OCI-LY1 (cell line): ENCODE measurements around the gene PEX6.
"Not testable (repeated sequence)": the region's sequence is repeated elsewhere in the genome, so short reads cannot be mapped to it uniquely, and the experiment has no call there.

Source experiments
- H2AFZ ChIP-seq: fragments of 200-600 bp; sonication (generic), shearing (Covaris generic); 2 replicates; pipeline ENCODE4 v1.6.0; 2014; ENCODE audit warnings: antibody characterized with exemption, mild to moderate bottlenecking, low read length
- H3F3A ChIP-seq: fragments of 200-600 bp; sonication (generic), shearing (Covaris generic); 2 replicates; pipeline ENCODE4 v1.6.0; 2014; ENCODE audit warnings: mild to moderate bottlenecking, antibody characterized with exemption, low read length, moderate library complexity; ENCODE audit not compliant: insufficient read depth
- H3K27ac ChIP-seq: fragments of 200-600 bp; sonication (generic); 2 replicates; pipeline ENCODE4 v1.5.1; 2014; ENCODE audit warnings: low read length, mixed run types, mild to moderate bottlenecking, low read depth; ENCODE audit not compliant: poor library complexity, severe bottlenecking
- H3K27me3 ChIP-seq: fragments of 200-600 bp; sonication (generic); 2 replicates; pipeline ENCODE4 v1.6.0; 2014; ENCODE audit warnings: antibody characterized with exemption, mild to moderate bottlenecking, low read length, moderate library complexity; ENCODE audit not compliant: insufficient read depth
- H3K36me3 ChIP-seq: fragments of 200-600 bp; sonication (generic); 2 replicates; pipeline ENCODE4 v1.6.1; 2014; ENCODE audit warnings: mild to moderate bottlenecking, antibody characterized with exemption, low read length, moderate library complexity, mixed read lengths; ENCODE audit not compliant: insufficient read depth
- H3K4me1 ChIP-seq: fragments of 200-600 bp; sonication (generic); 2 replicates; pipeline ENCODE4 v1.5.1; 2014; ENCODE audit warnings: mild to moderate bottlenecking, low read length, moderate library complexity; ENCODE audit not compliant: insufficient read depth, severe bottlenecking
- H3K4me2 ChIP-seq: fragments of 200-600 bp; sonication (generic), shearing (Covaris generic); 2 replicates; pipeline ENCODE4 v1.6.1; 2014; ENCODE audit warnings: low read length
- H3K4me3 ChIP-seq: fragments of 200-600 bp; sonication (generic); 2 replicates; pipeline ENCODE4 v1.5.1; 2014; ENCODE audit warnings: low read length, low read depth, mild to moderate bottlenecking, mixed read lengths; ENCODE audit not compliant: poor library complexity, severe bottlenecking
- H3K79me2 ChIP-seq: fragments of 200-600 bp; shearing (Covaris generic); 2 replicates; pipeline ENCODE4 v1.6.1; 2016; ENCODE audit warnings: mixed run types, low read length, mixed read lengths; ENCODE audit not compliant: insufficient read depth
- H3K9ac ChIP-seq: fragments of 200-600 bp; sonication (generic), shearing (Covaris generic); 2 replicates; pipeline ENCODE4 v1.6.1; 2014; ENCODE audit warnings: mild to moderate bottlenecking, low read length, mixed read lengths
- H3K9me2 ChIP-seq: fragments of 200-600 bp; sonication (generic), shearing (Covaris generic); 2 replicates; pipeline ENCODE4 v1.6.1; 2014; ENCODE audit warnings: low read depth, mild to moderate bottlenecking, low read length, mixed read lengths
- H3K9me3 ChIP-seq: fragments of 200-600 bp; shearing (Covaris generic); 2 replicates; pipeline ENCODE4 v1.6.1; 2014; ENCODE audit warnings: low read length, mixed read lengths
- H4K20me1 ChIP-seq: fragments of 200-600 bp; sonication (generic), shearing (Covaris generic); 2 replicates; pipeline ENCODE4 v1.6.0; 2016; ENCODE audit warnings: mild to moderate bottlenecking, low read length; ENCODE audit not compliant: insufficient read depth
- EZH2 ChIP-seq: fragments of 200-600 bp; sonication (generic), shearing (Covaris generic); IDR thresholded peaks from 2 replicates; pipeline ENCODE4 v1.8.0; 2017; ENCODE audit warnings: borderline replicate concordance, mixed run types, mild to moderate bottlenecking, antibody characterized with exemption, low read length, moderate library complexity, mixed read lengths
- TF ChIP-seq, protein P1 (sequence below): fragments of 200-600 bp; sonication (generic), shearing (Covaris generic); IDR thresholded peaks from 2 replicates; pipeline ENCODE4 v1.5.1; 2017; ENCODE audit warnings: mild to moderate bottlenecking, antibody characterized with exemption, low read length, moderate library complexity, mixed read lengths

PEX6 gene

DNA sequence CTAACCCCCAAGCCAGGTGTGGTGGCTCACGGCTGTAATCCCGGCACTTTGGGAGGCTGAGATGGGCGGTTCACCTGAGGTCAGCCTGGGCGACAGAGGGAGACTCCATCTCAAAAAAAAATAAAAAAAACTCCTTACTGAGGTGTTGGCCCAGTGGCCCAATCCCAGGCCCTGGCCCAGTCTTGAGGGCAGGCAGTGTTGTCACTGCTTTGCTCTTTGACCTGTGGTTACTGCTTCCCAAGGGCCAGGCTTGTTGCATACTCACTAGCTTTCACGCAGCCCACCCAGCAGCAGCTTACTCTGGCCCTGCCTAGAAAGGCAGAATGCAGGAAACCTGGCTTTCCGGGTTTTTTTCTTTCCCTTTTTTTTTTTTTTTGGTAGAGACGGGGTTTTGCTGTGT, 36.5 kb downstream of the PEX6 start:
- Histone ChIP-seq H3F3A (no peaks in the 10 kb centered on the region), H3K9me3 (no peaks in the 10 kb centered on the region), H3K9me2 (no peaks in the 10 kb centered on the region), H3K9ac (no peak overlapping the region), H2AFZ (no peak overlapping the region), H3K36me3 (peaks cover 46% of the 10 kb centered on the region), H4K20me1 (no peaks in the 10 kb centered on the region), H3K27ac (no peak overlapping the region), H3K4me3 (no peak overlapping the region), H3K79me2 (no peaks in the 10 kb centered on the region), H3K27me3 (no peaks in the 10 kb centered on the region), H3K4me1 (no peaks in the 10 kb centered on the region), H3K4me2 (no peak overlapping the region)
- no peak for TF ChIP-seq EZH2
- TF ChIP-seq, protein P1, sequence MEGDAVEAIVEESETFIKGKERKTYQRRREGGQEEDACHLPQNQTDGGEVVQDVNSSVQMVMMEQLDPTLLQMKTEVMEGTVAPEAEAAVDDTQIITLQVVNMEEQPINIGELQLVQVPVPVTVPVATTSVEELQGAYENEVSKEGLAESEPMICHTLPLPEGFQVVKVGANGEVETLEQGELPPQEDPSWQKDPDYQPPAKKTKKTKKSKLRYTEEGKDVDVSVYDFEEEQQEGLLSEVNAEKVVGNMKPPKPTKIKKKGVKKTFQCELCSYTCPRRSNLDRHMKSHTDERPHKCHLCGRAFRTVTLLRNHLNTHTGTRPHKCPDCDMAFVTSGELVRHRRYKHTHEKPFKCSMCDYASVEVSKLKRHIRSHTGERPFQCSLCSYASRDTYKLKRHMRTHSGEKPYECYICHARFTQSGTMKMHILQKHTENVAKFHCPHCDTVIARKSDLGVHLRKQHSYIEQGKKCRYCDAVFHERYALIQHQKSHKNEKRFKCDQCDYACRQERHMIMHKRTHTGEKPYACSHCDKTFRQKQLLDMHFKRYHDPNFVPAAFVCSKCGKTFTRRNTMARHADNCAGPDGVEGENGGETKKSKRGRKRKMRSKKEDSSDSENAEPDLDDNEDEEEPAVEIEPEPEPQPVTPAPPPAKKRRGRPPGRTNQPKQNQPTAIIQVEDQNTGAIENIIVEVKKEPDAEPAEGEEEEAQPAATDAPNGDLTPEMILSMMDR: no peak

DNA sequence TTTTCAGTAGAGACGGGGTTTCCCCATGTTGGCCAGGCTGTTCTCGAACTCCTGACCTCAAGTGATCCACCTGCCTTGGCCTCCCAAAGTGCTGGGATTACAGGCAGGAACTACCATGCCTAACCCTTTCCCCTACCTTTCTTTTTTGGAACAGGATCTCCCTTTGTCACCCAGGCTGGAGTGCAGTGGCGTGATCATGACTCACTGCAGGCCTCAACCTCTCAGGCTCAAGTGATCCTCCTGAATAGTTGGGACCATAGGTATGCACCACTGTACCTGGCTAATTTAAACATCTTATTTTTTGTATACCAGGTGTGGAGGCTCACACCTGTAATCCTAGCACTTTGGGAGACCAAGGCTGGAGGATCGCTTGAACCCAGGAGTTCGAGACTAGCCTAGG, 37.6 kb downstream of the PEX6 start:
- H3F3A ChIP-seq, H4K20me1 ChIP-seq, H3K79me2 ChIP-seq, H3K4me2 ChIP-seq, H3K9me2 ChIP-seq, H3K4me1 ChIP-seq, H3K4me3 ChIP-seq, H3K27ac ChIP-seq, H2AFZ ChIP-seq, H3K27me3 ChIP-seq, H3K9ac ChIP-seq, H3K9me3 ChIP-seq: not testable (repeated sequence)
- H3K36me3 ChIP-seq: peaks cover 57% of the 10 kb centered on the region

DNA sequence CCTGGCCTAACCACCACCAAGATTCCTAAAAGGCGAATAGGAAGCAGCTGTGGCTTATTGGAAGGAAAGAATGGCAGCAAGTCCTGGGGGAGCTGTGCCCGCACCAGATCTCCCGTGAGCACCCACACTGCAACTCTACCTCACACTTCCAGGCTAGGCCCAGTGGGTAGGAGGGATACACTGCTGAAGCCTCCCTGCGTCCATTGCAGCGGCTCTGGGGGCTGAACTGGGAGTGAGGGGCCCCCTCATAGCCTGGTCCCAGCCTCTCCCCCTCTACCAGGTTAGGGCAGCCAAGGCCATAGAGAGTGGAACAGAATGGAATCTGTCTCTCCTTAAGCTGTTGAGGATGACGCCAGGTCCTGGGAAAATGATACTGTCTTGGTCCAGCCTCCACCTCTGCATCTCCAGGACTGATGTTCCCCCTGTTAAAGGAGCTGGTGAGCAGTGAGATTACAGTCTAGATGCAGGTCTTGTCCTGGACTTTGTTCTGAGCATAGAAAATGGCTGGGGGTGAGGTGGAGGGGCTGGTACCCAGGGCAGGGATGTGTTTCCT, 38.4 kb downstream of the PEX6 start:
- H3K9ac ChIP-seq: no peak overlapping the region
- TF ChIP-seq, protein P1: no peak
- no peak overlapping the region for H3K27ac ChIP-seq
- H4K20me1 ChIP-seq: no peaks in the 10 kb centered on the region
- H3K4me1 ChIP-seq: no peaks in the 10 kb centered on the region
- no peaks in the 10 kb centered on the region for H3K27me3 ChIP-seq
- H3K4me3 ChIP-seq: no peak overlapping the region
- peaks cover 65% of the 10 kb centered on the region for H3K36me3 ChIP-seq
- H3K79me2 ChIP-seq: no peaks in the 10 kb centered on the region
- no peaks in the 10 kb centered on the region for H3F3A ChIP-seq
- no peak overlapping the region for H3K4me2 ChIP-seq
- no peaks in the 10 kb centered on the region for H3K9me3 ChIP-seq
- no peak overlapping the region for H2AFZ ChIP-seq
- no peaks in the 10 kb centered on the region for H3K9me2 ChIP-seq

DNA sequence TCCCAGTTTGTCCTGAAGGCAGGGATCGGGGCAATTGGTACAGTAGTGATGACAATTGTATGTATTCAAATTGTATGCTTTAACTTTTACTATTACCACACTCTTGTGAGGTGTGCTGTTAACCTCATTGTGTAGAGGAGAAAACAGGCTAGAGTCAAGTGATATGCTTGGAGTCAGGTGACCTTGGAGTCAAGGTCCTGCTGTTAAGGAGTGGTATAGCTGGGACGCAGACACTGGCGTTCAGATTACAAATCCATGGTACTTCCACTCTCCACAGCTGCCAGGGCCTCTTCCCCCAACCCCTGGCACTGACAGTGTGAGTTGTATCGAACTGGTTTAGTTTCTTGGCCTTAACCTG, 39.2 kb downstream of the PEX6 start:
- no peaks in the 10 kb centered on the region for H4K20me1 ChIP-seq

More for the DNA sequence above, 39.2 kb downstream of the PEX6 start:
- Histone ChIP-seq H2AFZ (no peak overlapping the region), H3K36me3 (peaks cover 72% of the 10 kb centered on the region), H3F3A (no peaks in the 10 kb centered on the region), H3K4me1 (no peaks in the 10 kb centered on the region), H3K79me2 (no peaks in the 10 kb centered on the region), H3K27me3 (no peaks in the 10 kb centered on the region), H3K27ac (no peak overlapping the region), H3K9me3 (no peaks in the 10 kb centered on the region), H3K4me3 (no peak overlapping the region), H3K9me2 (no peaks in the 10 kb centered on the region), H3K9ac (no peak overlapping the region), H3K4me2 (no peak overlapping the region)
- TF ChIP-seq EZH2: no peak
- TF ChIP-seq, protein P1: no peak
